ENCODE measurements around the gene PDSS2. TPM values are rescaled to one million over a fixed set of nuclear protein-coding genes. Genes with fewer than 3 reads are reported as not detected.

The PDSS2 gene
- total and polyA plus RNA-seq, 9 of the 15 experiments (the other 6 are each of a cell fraction or from before 2014, with no cell fraction given) = 5.8 to 21.1 (median 12.0) TPM

DNA sequence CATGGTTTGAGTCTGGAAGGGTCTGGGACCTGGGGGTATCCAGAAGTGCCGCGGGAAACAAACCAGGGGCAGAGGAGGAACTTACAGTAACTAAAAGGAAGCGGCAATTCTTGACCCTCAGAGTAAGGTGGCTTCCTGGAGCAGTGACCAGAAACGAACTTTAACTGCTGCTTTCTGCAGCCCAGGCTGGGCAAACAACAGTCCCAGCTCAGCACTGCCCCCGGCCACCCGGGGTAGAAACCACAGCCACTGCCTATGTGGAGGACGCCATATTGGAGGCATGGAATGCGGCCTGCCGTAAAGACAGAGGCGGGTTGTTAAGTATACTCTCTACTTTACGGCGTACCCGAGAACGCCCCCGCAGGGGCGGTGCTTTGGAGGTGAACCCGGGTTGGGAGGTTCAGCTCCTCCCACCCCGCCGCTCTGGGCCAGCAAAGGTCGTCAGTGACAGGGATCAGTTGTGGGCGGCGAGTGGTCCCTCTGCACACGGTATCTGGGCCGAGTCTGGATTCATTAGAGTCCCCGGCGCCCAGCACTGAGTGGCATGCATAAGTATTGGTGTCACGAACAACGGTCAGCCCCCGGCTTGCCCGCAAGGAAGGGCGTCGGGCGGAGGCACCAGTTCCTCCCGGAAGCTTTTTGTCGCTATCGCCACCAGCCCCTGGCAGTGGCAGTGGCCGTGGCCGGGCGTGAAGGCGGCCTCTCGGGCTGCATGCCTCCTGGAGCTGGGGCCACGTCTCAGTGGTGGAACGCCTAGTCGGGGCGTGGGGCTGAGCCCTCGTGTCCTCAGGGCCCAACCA is at the start of gene PDSS2 (continued):
- TF ChIP-seq NONO (IDR thresholded peaks at IDR 0.05; ENCODE audit: low read depth in 2 of 2, low read length in 1 of 2) (0 out of 4 replicates have a peak, but pooled peaks of 1 of the 2 experiments have one; percentile 24), HDGF (IDR thresholded peaks at IDR 0.05) (no peak), ZNF780A (CRISPR knock-in tag; IDR thresholded peaks at IDR 0.05) (no peak), FOXM1 (IDR thresholded peaks at IDR 0.05; ENCODE audit: low read depth) (peak; percentile 15; the same call in 1 of the 2 replicates), FOXM1 (CRISPR knock-in tag; IDR thresholded peaks at IDR 0.05; ENCODE audit: low read depth) (no peak), MEIS2 (IDR thresholded peaks at IDR 0.05; ENCODE audit: partially characterized antibody) (peak; percentile 40), ZBTB34 (CRISPR knock-in tag; IDR thresholded peaks at IDR 0.05) (no peak), ZNF583 (CRISPR knock-in tag; IDR thresholded peaks at IDR 0.05) (0 out of 2 replicates have a peak, but pooled peaks have one; percentile 27), FOS (IDR thresholded peaks at IDR 0.05; ENCODE audit: extremely low read depth, insufficient read length) (peak; percentile 7), NCOA1 (IDR thresholded peaks at IDR 0.05; ENCODE audit: low read depth) (0 out of 2 replicates have a peak, but pooled peaks have one; percentile 19), ZNF778 (CRISPR knock-in tag; IDR thresholded peaks at IDR 0.05) (no peak), ZNF76 (CRISPR knock-in tag; IDR thresholded peaks at IDR 0.05; ENCODE audit: borderline replicate concordance) (peak; percentile 50; the same call in 1 of the 2 replicates), HMGN3 (IDR thresholded peaks at IDR 0.05; ENCODE audit: borderline replicate concordance, extremely low read depth, insufficient read length, low read depth, low read length) (peak; percentile 54), RFX1 (IDR thresholded peaks at IDR 0.05) (peak; percentile 49; the same call in 1 of the 2 replicates), RBFOX2 (IDR thresholded peaks at IDR 0.05; ENCODE audit: low read depth, low read length) (peak; percentile 95), KDM5B (IDR thresholded peaks at IDR 0.05; ENCODE audit: insufficient replicate concordance, low read depth, low read length) (peak; percentile 97), THAP12 (CRISPR knock-in tag; IDR thresholded peaks at IDR 0.05) (no peak)
- TF ChIP-seq, protein P1, sequence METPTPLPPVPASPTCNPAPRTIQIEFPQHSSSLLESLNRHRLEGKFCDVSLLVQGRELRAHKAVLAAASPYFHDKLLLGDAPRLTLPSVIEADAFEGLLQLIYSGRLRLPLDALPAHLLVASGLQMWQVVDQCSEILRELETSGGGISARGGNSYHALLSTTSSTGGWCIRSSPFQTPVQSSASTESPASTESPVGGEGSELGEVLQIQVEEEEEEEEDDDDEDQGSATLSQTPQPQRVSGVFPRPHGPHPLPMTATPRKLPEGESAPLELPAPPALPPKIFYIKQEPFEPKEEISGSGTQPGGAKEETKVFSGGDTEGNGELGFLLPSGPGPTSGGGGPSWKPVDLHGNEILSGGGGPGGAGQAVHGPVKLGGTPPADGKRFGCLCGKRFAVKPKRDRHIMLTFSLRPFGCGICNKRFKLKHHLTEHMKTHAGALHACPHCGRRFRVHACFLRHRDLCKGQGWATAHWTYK (CRISPR knock-in tag; IDR thresholded peaks at IDR 0.05) = peak; percentile 97
- TF ChIP-seq, protein P2, sequence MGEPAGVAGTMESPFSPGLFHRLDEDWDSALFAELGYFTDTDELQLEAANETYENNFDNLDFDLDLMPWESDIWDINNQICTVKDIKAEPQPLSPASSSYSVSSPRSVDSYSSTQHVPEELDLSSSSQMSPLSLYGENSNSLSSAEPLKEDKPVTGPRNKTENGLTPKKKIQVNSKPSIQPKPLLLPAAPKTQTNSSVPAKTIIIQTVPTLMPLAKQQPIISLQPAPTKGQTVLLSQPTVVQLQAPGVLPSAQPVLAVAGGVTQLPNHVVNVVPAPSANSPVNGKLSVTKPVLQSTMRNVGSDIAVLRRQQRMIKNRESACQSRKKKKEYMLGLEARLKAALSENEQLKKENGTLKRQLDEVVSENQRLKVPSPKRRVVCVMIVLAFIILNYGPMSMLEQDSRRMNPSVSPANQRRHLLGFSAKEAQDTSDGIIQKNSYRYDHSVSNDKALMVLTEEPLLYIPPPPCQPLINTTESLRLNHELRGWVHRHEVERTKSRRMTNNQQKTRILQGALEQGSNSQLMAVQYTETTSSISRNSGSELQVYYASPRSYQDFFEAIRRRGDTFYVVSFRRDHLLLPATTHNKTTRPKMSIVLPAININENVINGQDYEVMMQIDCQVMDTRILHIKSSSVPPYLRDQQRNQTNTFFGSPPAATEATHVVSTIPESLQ (CRISPR knock-in tag; IDR thresholded peaks at IDR 0.05) = peak; percentile 1; the same call in 1 of the 2 replicates
- TF ChIP-seq, protein P3, sequence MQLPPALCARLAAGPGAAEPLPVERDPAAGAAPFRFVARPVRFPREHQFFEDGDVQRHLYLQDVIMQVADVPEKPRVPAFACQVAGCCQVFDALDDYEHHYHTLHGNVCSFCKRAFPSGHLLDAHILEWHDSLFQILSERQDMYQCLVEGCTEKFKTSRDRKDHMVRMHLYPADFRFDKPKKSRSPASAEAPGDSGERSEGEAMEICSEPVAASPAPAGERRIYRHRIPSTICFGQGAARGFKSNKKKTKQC (CRISPR knock-in tag; IDR thresholded peaks at IDR 0.05) = peak; percentile 68; the same call in 1 of the 2 replicates
